Gastroesophageal sphincter (tissue), 3 donors: ENCODE results near the gene CEP104.

Experiments
- CTCF ChIP-seq, 4 experiments: fragments of 200-600 bp in 2 of 4; fragments of 450-650 bp in 2 of 4; sonication (generic) in 1 of 4; IDR thresholded peaks; one replicate each; pipeline ENCODE4 v1.5.1; 2017 to 2019; ENCODE audit warnings: antibody characterized with exemption in 4 of 4, mild to moderate bottlenecking in 2 of 4, moderate library complexity in 2 of 4
- POLR2A ChIP-seq, 2 donors: fragments of 450-650 bp; IDR thresholded peaks; one replicate each; pipeline ENCODE4 v1.6.1; 2017; ENCODE audit warnings: antibody characterized with exemption in 2 of 2, mild to moderate bottlenecking in 2 of 2, moderate library complexity in 1 of 2
- POLR2AphosphoS5 ChIP-seq: sonication (generic); formaldehyde crosslinking; IDR thresholded peaks from one replicate; pipeline ENCODE4 v1.6.1; 2017; ENCODE audit warnings: antibody characterized with exemption

DNA sequence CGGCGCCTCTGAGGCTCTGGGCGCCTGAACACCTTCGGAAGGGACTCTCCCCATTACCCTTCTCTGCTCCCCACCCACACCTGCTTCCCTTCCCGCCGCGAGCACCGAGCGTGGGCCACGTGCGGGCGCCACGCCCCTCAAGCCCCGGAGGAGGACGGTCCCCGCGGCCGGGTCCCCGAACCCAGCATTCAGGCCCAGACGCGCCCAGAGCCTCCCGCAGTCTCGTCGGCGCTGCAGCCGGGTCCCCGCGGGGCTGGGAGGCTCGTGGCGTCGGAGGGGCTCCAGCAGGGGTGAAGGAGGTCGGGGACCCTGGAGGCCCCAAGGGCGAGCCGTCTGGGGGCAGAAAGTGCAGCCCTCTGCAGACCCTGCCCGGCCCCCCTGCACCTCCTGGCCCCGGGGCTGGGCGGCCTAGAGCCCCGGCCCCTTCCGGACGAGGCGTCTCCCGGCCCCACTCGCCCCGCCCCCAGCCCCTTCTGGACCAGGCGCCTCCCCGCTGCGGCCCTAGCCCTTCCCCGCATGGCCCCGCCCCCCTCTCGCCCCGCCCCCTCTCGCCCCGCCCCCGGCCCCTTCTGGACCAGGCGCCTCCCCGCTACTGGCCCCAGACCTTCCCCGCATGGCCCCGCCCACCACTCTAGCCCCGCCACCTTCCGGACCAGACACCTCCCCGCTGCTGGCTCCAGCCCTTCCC is 84.8 kb downstream of the CEP104 start:
- TF ChIP-seq POLR2AphosphoS5 (no peak), CTCF (IDR thresholded peaks at IDR 0.05) (no peak), POLR2A (IDR thresholded peaks at IDR 0.05) (no peak)
